GM12878 (cell line): Measurements from ENCODE around the gene MAP4.

Source experiments
- CBX5 ChIP-seq: sonication (generic); IDR thresholded peaks from 2 replicates; pipeline ENCODE4 v1.6.1; 2016; ENCODE audit warnings: low read depth, moderate library complexity, mild to moderate bottlenecking, inconsistent platforms
- DPF2 ChIP-seq: fragments of 450-650 bp; IDR thresholded peaks from 2 replicates; pipeline ENCODE4 v1.6.1; 2017; ENCODE audit warnings: mild to moderate bottlenecking
- KDM1A ChIP-seq: fragments of 200-600 bp; sonication (generic); IDR thresholded peaks from 2 replicates; pipeline ENCODE4 v1.6.1; 2016; ENCODE audit warnings: borderline replicate concordance
- POLR2AphosphoS2 ChIP-seq: IDR thresholded peaks from 2 replicates; pipeline ENCODE4 v1.6.1; 2011; ENCODE audit warnings: low read depth, mild to moderate bottlenecking, low read length, improper control_type of control experiment, moderate library complexity
- RBBP5 ChIP-seq: fragments of 200-600 bp; sonication (generic); conservative IDR thresholded peaks from 2 replicates; pipeline ENCODE4 v1.6.1; 2016
- TF ChIP-seq, protein P1 (sequence below): IDR thresholded peaks from 2 replicates; pipeline ENCODE4 v1.6.1; 2011; ENCODE audit warnings: low read depth, low read length, improper control_type of control experiment, borderline replicate concordance

DNA sequence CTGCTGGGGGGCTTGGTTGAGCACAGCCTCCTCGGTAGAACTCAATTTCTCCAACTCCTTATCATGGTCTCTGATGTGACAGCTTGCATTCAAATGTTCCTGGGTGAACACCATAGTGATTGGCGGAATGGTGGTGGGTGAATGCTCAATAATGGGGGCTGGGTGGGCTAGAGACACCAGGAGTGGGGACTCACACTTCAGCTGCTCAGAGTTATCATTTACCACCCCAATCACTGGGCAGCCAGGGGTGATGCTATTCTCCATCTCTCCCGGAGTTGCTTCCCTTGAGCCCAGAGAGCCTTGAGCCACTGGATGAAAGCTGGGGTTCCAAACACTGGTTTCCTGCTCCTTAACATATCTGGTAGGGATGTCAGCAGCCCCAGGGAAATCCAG is 124.6 kb downstream of the MAP4 start:
- no peak for TF ChIP-seq RBBP5
- no peak for TF ChIP-seq DPF2
- TF ChIP-seq KDM1A, result no peak
- no peak for TF ChIP-seq POLR2AphosphoS2
- TF ChIP-seq, protein P1, sequence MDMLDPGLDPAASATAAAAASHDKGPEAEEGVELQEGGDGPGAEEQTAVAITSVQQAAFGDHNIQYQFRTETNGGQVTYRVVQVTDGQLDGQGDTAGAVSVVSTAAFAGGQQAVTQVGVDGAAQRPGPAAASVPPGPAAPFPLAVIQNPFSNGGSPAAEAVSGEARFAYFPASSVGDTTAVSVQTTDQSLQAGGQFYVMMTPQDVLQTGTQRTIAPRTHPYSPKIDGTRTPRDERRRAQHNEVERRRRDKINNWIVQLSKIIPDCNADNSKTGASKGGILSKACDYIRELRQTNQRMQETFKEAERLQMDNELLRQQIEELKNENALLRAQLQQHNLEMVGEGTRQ, result no peak
- TF ChIP-seq CBX5, result no peak
